Thymus (tissue), 11 donors: Measurements from ENCODE around the gene MARCHF11. TPM values are rescaled to one million over a fixed set of nuclear protein-coding genes. Genes with fewer than 3 reads are reported as not detected.

Source experiments
- DNase-seq, 9 donors: peaks; one replicate each; pipeline ENCODE4 v3.0.0-alpha.2; 2013; ENCODE audit warnings: low spot score in 9 of 9, low read depth in 6 of 9, missing footprints in 1 of 9
- H3K27ac ChIP-seq, 2 donors: one replicate each; pipeline ENCODE4 v1.5.1; 2013; ENCODE audit warnings: control low read depth in 1 of 2, low read depth in 1 of 2, low read length in 1 of 2, mild to moderate bottlenecking in 1 of 2, moderate library complexity in 1 of 2
- H3K27me3 ChIP-seq, 2 donors: one replicate each; pipeline ENCODE4 v1.5.1; 2013; ENCODE audit warnings: low read length in 1 of 2; ENCODE audit not compliant: control insufficient read depth in 2 of 2, insufficient read depth in 1 of 2
- H3K36me3 ChIP-seq, 2 donors: one replicate each; pipeline ENCODE4 v1.5.1; 2013; ENCODE audit warnings: low read length in 1 of 2, mild to moderate bottlenecking in 1 of 2, moderate library complexity in 1 of 2; ENCODE audit not compliant: control insufficient read depth in 2 of 2, insufficient read depth in 2 of 2
- H3K4me1 ChIP-seq, 2 donors: one replicate each; pipeline ENCODE4 v1.5.1; 2013; ENCODE audit warnings: low read length in 2 of 2; ENCODE audit not compliant: control insufficient read depth in 2 of 2, insufficient read depth in 2 of 2
- H3K4me3 ChIP-seq, 2 donors: one replicate each; pipeline ENCODE4 v1.5.1; 2013; ENCODE audit warnings: low read length in 2 of 2, control low read depth in 1 of 2, mild to moderate bottlenecking in 1 of 2
- H3K9me3 ChIP-seq, 2 donors: one replicate each; pipeline ENCODE4 v1.5.1; 2013; ENCODE audit warnings: low read length in 1 of 2, mild to moderate bottlenecking in 1 of 2; ENCODE audit not compliant: control insufficient read depth in 2 of 2, insufficient read depth in 1 of 2
- WGBS: extraction: QIAGEN DNeasy Blood & Tissue Kit; methylation state at CpG from one replicate; pipeline ENCODE4 v1.1.7; 2013; 5-methylcytosine and 5-hydroxymethylcytosine counted together
- polyA plus RNA-seq: library from polyadenylated mRNA; stranded (reverse); fragments of 200-250 nt; gene quantifications from one replicate; pipeline ENCODE4 v1.2.3, GENCODE V29; 2013
- total RNA-seq: library from RNA; stranded (reverse); fragments of 120-200 nt; gene quantifications from one replicate; pipeline ENCODE4 v1.2.4, GENCODE V29; 2013
- donor health status: healthy.

MARCHF11 gene
- total and polyA plus RNA-seq, 2 donors = 0.07 TPM; not detected in 1

GRCh38 chr5:16067415-16067814 is 112.2 kb downstream of the MARCHF11 start:
- no peaks in the 10 kb centered on the region for H3K4me1 ChIP-seq
- WGBS = 93% methylated on average over 7 of the region's 7 CpGs
- no peak overlapping the region for H3K4me3 ChIP-seq
- H3K9me3 ChIP-seq = no peaks in the 10 kb centered on the region
- no peaks in the 10 kb centered on the region for H3K27me3 ChIP-seq
- H3K36me3 ChIP-seq = no peaks in the 10 kb centered on the region
- DNase-seq = no peak
- no peak overlapping the region for H3K27ac ChIP-seq

DNA sequence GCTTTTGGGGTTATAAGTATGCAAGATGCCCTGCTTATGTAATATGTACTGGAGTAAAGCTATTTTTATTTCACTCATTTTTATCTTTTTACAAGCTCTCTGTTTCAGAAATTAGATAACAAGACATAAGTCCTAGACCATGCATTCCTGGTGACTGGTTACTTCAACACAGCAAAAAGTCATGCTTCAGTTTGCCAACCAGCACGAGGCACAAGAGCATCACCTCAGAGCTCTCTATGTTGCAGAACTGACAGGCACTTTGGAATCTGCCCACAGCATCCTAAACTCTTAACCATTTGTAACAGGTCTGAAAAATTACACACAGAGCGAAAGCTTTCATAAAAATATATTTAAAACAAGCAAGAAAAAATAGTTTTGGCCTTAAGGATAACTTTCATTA is 112.8 kb downstream of the MARCHF11 start:
- H3K36me3 ChIP-seq = no peaks in the 10 kb centered on the region
- H3K9me3 ChIP-seq = no peaks in the 10 kb centered on the region
- H3K27ac ChIP-seq = no peak overlapping the region
- whole genome bisulfite sequencing = 77% methylated on average over 2 of the region's 2 CpGs
- no peak for DNase-seq
- no peak overlapping the region for H3K4me3 ChIP-seq
- H3K27me3 ChIP-seq = no peaks in the 10 kb centered on the region
- H3K4me1 ChIP-seq = no peaks in the 10 kb centered on the region

DNA sequence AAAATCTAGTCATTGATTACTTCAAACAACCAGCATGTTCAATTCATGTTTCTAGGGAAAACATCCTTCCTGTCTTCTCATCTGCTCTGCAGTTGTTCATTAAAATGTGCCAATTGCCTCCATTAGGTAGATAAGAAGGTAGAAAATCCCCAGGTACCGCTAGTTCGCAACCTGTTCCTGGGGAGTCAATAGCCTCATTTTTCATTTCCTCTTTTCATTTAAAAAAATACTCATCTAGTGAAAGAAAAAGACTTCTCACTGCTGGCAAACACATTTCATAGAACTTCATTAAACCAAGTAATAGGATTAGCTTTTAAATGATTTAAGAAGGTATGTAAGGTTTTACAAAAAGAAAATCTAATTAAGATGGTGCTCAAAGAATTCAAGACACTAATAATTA is 113.3 kb downstream of the MARCHF11 start:
- Histone ChIP-seq H3K27me3 (no peaks in the 10 kb centered on the region), H3K4me3 (no peak overlapping the region), H3K4me1 (no peaks in the 10 kb centered on the region), H3K9me3 (no peaks in the 10 kb centered on the region), H3K36me3 (no peaks in the 10 kb centered on the region), H3K27ac (no peak overlapping the region)
- no peak for DNase-seq
- 93% methylated on average over 2 of the region's 2 CpGs for WGBS

DNA sequence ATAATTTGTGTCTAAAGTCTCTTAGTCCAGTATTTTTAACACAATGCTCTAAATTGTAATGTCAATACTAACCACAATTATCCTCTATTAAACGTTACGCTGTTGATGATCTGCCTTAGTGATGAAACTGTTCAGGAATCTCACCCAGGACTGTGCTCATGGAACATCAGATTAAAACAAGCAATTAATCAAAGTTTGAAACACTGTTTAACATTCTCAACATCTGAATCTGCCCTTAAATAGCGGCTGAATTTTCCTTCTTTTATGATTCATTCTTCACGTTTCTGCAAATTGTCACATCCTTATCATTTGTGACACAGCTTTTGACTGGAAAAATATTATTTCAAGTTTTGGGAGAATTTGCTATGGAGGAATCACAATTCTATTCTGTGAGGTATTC is 113.8 kb downstream of the MARCHF11 start:
- DNase-seq = no peak
- Histone ChIP-seq H3K4me1 (no peaks in the 10 kb centered on the region), H3K36me3 (no peaks in the 10 kb centered on the region), H3K9me3 (no peaks in the 10 kb centered on the region), H3K27ac (no peak overlapping the region), H3K27me3 (no peaks in the 10 kb centered on the region), H3K4me3 (no peak overlapping the region)
- WGBS = 83% methylated on average over 4 of the region's 4 CpGs

- WGBS = 84% methylated on average over 9 of the region's 9 CpGs
- H3K36me3 ChIP-seq = no peaks in the 10 kb centered on the region
- H3K4me1 ChIP-seq = no peaks in the 10 kb centered on the region
- no peaks in the 10 kb centered on the region for H3K27me3 ChIP-seq
- no peak for DNase-seq
- H3K4me3 ChIP-seq = no peak overlapping the region
- no peak overlapping the region for H3K27ac ChIP-seq
- no peaks in the 10 kb centered on the region for H3K9me3 ChIP-seq
These were observed 115.3 kb downstream of the MARCHF11 start for GRCh38 chr5:16064135-16064893.

- Histone ChIP-seq H3K36me3 (no peaks in the 10 kb centered on the region), H3K27ac (no peak overlapping the region), H3K4me3 (no peak overlapping the region), H3K4me1 (no peaks in the 10 kb centered on the region), H3K9me3 (no peaks in the 10 kb centered on the region), H3K27me3 (no peaks in the 10 kb centered on the region)
- WGBS = 73% methylated on average over 3 of the region's 3 CpGs
- DNase-seq = no peak
These were observed 118.4 kb downstream of the MARCHF11 start for GRCh38 chr5:16061163-16061562.

DNA sequence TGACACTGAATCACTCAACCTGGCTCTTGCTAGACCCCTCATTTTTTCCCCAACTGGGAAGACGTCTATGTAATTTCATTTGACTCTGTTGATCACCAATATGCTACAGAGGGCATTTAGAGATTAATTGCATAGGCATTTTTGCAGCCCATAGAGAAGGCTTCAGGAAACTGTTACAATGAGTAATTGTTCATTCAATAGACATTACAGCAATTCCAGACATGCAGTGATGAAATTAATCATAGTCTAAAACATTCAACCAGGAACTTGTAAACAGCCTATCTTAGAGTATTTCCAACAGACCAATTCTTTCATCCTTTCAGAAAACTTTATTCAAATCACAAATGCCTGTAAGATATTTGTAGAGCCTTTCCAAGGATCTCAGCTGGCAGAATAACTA is 122.3 kb downstream of the MARCHF11 start:
- no peaks in the 10 kb centered on the region for H3K9me3 ChIP-seq
- H3K27ac ChIP-seq = no peak overlapping the region
- no peaks in the 10 kb centered on the region for H3K27me3 ChIP-seq
- no peak overlapping the region for H3K4me3 ChIP-seq
- WGBS = 79% methylated on average over 1 of the region's 1 CpG
- H3K4me1 ChIP-seq = no peaks in the 10 kb centered on the region
- no peak for DNase-seq
- H3K36me3 ChIP-seq = no peaks in the 10 kb centered on the region

- Histone ChIP-seq H3K9me3 (no peaks in the 10 kb centered on the region), H3K4me3 (no peak overlapping the region), H3K27me3 (no peaks in the 10 kb centered on the region), H3K36me3 (no peaks in the 10 kb centered on the region), H3K4me1 (no peaks in the 10 kb centered on the region), H3K27ac (no peak overlapping the region)
- 84% methylated on average over 3 of the region's 3 CpGs for WGBS
- DNase-seq = no peak
These were observed 128.3 kb downstream of the MARCHF11 start for GRCh38 chr5:16051246-16051755.

DNA sequence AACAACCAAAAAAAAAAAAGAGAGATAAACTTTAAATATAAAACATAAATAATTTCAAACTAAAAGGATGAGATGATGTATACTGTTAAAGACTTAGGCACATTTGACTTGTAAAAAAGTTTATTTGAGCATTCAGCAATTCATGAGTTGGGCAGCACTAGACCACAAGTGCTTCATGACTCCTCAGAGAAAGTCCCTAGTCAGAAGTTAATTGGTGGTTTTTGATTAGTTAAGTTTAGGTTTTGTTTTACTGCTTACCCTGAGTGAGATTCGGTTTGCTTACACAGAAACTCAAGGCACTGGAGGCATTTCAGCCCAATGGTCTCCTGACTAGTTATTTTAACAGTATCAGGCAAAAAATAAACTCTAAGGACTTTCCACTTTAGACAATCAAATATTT is 129.2 kb downstream of the MARCHF11 start:
- DNase-seq = no peak
- Histone ChIP-seq H3K36me3 (no peaks in the 10 kb centered on the region), H3K4me1 (no peaks in the 10 kb centered on the region), H3K4me3 (no peak overlapping the region), H3K27ac (no peak overlapping the region), H3K9me3 (no peaks in the 10 kb centered on the region), H3K27me3 (no peaks in the 10 kb centered on the region)
- 89% methylated on average over 1 of the region's 1 CpG for WGBS
